ENCODE data around the gene LGSN. TPM values are rescaled to one million over a fixed set of nuclear protein-coding genes. Genes with fewer than 3 reads are reported as not detected.
"Not testable (repeated sequence)": the region's sequence is repeated elsewhere in the genome, so short reads cannot be mapped to it uniquely, and the experiment has no call there.

Gene LGSN
- total RNA-seq, 2 experiments from 2014 or later: not detected

DNA sequence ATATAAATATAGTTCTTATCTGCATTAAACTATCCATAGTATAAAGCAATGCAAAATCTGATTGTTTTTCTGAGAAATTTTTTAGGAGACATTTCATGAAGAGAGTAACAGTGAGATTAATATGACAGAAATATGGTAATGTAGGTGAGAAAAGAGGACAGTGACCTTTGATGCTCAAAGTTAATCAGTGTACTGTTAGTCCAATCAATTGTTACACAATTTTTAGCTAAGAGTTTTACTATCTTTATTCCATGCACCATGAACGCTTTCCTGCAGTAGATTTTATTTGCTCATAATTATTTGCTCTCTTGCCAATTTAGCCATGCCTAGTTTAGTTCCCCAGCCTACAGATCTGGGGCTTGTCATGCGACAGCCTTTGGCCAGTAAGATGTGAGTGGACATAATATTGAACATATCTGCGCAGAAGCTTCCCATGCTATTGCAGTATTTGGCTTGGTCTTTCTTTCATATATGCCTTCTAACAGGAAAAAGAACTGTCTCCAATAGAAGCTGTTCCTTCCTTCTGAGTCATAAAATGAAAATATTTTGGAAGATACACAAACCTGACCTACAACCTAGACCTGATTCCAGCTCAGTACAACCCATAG is 69.8 kb downstream of the LGSN start:
- no peak for DNase-seq

DNA sequence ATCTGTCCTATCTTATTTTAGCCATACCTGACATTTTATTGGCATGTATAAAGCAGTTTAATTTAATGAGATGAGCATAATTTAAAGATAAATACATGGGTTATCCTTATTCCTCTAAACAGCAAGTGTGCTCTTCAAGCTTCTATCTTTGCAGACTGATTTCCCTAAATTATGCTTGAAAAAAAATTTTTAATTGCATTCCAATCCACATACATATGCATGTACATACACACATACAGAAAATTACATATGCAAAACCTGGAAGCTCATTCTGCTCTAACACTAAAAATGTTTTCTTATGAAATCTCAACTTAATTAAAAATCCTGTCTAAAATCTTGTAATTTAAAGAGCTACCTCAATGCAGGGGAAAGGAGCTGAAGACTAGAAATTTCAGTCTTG is 73.2 kb downstream of the LGSN start:
- Mint-ChIP-seq H3K27me3 (no peaks in the 10 kb centered on the region), H3K27ac (no peak overlapping the region), H3K4me3 (no peak overlapping the region), H3K9me3 (no peaks in the 10 kb centered on the region), H3K36me3 (ENCODE audit: low read depth) (no peaks in the 10 kb centered on the region), H3K4me1 (no peaks in the 10 kb centered on the region)
- no peak for DNase-seq
- ChIA-PET POLR2A (no interaction called here), CTCF (no interaction called here)

More for the DNA sequence above, 69.8 kb downstream of the LGSN start:
- ChIA-PET CTCF (no interaction called here), POLR2A (no interaction called here)
- no peaks in the 10 kb centered on the region for H3K9me3 Mint-ChIP-seq
- no peak overlapping the region for H3K4me3 Mint-ChIP-seq
- no peaks in the 10 kb centered on the region for H3K36me3 Mint-ChIP-seq (ENCODE audit: low read depth)
- H3K27ac Mint-ChIP-seq: no peak overlapping the region
- H3K4me1 Mint-ChIP-seq: no peaks in the 10 kb centered on the region
- H3K27me3 Mint-ChIP-seq: no peaks in the 10 kb centered on the region

DNA sequence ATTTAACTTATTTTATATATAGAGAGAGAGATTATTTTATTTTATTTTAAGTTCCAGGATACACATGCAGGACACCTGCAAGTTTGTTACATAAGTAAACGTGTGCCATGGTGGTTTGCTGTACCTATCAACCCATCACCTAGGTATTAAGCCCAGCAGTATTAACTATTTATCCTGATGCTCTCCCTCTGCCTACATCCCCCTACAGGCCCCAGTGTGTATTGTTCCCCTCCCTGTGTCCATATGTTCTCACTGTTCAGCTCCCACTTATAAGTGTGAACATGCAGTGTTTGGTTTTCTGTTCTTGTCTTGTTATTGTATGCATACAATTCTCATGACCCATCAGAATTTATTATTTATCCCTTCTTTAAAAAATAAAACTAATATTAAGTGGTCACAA is 73.9 kb downstream of the LGSN start:
- H3K36me3 Mint-ChIP-seq (ENCODE audit: low read depth): no peaks in the 10 kb centered on the region
- ChIA-PET CTCF (no interaction called here), POLR2A (no interaction called here)
- no peak overlapping the region for H3K27ac Mint-ChIP-seq
- H3K4me3 Mint-ChIP-seq: no peak overlapping the region
- no peaks in the 10 kb centered on the region for H3K4me1 Mint-ChIP-seq
- H3K9me3 Mint-ChIP-seq: no peaks in the 10 kb centered on the region
- DNase-seq: no peak
- no peaks in the 10 kb centered on the region for H3K27me3 Mint-ChIP-seq

DNA sequence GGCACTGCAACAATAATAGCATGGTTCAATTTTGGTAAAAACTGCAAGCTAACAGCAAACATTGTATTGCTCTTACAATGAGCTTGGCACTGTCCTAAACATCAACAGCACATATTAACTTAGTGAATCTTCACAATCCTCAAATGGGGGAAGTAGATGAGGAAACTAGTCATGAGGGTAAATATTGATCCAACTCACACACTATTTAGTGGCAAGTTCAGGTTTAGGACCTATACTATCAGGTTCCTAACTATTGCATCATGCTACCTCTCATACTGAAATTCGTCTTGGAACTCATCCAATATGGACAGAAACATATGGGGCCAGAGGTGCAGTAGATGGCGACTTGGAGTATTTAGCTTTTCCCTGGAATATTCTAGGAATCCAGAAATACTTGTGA is 74.4 kb downstream of the LGSN start:
- Mint-ChIP-seq H3K27me3 (no peaks in the 10 kb centered on the region), H3K4me3 (no peak overlapping the region), H3K36me3 (ENCODE audit: low read depth) (no peaks in the 10 kb centered on the region), H3K9me3 (no peaks in the 10 kb centered on the region), H3K4me1 (no peaks in the 10 kb centered on the region), H3K27ac (no peak overlapping the region)
- POLR2A ChIA-PET: no interaction called here
- DNase-seq: no peak
- CTCF ChIA-PET: no interaction called here

DNA sequence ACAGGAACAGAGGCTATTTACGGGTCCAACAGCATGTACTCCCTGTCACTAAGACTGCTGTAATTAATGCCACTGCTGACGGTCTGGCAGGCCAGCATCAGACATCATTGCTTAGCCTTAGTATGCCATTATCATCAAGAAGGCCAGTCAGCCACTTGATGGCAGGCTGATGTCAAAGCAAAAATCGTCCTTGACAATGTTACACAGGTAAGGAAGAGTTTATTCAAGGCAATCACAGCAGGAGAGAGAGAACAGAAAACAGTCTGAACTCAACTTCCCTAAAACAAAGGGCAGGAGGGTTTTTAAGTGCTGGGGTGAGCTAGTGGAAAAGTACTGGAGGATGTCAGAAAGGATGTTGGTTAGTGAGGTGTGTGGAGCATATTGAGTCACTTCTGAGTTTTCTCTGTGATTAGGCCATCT is 83.4 kb downstream of the LGSN start:
- Mint-ChIP-seq H3K9me3 (peaks cover 3% of the 10 kb centered on the region), H3K4me1 (no peaks in the 10 kb centered on the region), H3K4me3 (no peak overlapping the region), H3K27ac (no peak overlapping the region), H3K27me3 (no peaks in the 10 kb centered on the region), H3K36me3 (ENCODE audit: low read depth) (no peaks in the 10 kb centered on the region)
- ChIA-PET CTCF (no interaction called here), POLR2A (no interaction called here)
- DNase-seq: no peak

DNA sequence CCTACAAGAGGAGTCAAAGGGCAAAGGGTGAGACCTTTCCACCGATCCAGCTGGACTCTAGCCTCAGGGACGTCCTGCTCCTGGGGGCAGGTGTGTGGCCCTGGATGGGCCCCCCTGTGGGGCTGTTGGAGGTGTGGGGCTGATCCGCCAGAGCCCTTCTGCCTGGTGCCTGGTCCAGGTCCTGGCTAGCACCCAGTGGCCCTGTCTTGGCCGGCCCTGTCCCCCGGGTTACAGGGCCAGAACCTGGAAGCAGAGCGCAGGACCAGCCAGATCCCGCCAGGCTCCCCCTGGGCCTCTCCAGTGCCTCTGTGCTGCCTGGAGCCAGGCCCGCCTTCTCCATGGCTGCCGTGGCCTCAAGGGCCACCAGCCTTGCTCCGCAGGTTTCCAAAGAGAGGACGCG is 89.3 kb downstream of the LGSN start:
- H3K27ac Mint-ChIP-seq; POLR2A ChIA-PET; CTCF ChIA-PET; DNase-seq; H3K4me1 Mint-ChIP-seq; H3K36me3 Mint-ChIP-seq (ENCODE audit: low read depth); H3K9me3 Mint-ChIP-seq; H3K4me3 Mint-ChIP-seq; H3K27me3 Mint-ChIP-seq: not testable (repeated sequence)

DNA sequence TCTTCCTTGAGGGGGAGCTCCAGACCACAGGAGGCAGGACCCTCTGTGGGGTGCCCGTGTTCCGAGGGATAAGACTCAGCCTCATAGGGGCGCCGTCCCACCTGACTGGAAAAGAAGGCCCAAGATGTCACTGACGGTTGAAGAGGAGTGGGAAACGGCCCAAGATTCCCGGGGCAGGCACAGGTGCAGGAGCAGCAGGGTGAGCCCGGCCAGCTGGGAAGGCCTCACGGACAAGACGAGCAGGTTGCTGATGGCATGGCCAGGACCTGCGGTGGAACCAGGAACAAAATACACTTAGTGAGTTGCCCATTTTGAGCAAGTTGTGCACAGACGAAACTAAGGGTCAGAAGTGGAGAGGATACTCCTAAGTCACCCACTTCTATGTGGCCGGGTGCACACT is 89.8 kb downstream of the LGSN start:
- H3K27ac Mint-ChIP-seq; H3K9me3 Mint-ChIP-seq; H3K4me1 Mint-ChIP-seq; H3K27me3 Mint-ChIP-seq; CTCF ChIA-PET; POLR2A ChIA-PET; H3K36me3 Mint-ChIP-seq (ENCODE audit: low read depth); H3K4me3 Mint-ChIP-seq; DNase-seq: not testable (repeated sequence)

DNA sequence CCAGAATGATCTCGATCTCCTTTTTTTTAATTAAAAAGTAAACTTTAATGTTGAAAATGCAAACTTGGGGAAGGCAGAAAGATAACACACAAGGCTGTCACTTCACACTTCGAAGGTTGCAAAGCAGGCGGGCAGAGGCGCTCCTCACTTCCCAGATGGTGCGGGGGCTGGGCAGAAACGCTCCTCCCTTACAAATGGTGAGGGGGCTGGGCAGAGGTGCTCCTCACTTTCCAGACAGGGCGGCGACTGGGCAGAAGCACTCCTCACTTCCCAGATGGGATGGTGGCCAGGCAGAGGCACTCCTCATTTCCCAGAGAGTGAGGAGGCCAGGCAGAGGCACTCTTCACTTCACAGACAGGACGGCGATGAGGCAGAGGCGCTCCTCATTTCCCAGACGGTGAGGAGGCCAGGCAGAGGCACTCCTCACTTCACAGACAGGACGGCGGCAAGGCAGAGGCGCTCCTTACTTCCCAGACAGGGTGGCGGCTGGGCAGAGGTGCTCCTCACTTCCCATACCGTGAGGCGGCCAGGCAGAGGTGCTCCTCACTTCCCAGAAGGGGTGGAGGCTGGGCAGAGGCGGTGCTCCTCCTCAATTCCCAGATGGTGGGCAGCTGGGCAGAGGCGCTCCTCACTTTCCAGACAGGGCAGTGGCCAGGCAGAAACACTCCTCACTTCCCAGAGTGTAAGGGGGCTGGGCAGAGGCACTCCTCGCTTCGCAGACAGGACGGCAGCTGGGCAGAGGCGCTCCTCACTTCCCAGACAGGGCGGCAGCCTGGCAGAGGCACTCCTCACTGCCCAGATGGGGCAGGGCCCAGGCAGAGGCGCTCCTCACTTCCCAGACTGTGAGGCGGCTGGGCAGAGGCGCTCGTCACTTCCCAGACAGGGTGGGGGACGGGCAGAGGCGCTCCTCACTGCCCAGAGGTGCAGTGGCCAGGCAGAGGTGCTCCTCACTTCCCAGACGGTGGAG is 91.6 kb downstream of the LGSN start:
- H3K36me3 Mint-ChIP-seq (ENCODE audit: low read depth); H3K4me1 Mint-ChIP-seq; H3K27ac Mint-ChIP-seq; H3K9me3 Mint-ChIP-seq; CTCF ChIA-PET; H3K4me3 Mint-ChIP-seq; POLR2A ChIA-PET; DNase-seq; H3K27me3 Mint-ChIP-seq: not testable (repeated sequence)

DNA sequence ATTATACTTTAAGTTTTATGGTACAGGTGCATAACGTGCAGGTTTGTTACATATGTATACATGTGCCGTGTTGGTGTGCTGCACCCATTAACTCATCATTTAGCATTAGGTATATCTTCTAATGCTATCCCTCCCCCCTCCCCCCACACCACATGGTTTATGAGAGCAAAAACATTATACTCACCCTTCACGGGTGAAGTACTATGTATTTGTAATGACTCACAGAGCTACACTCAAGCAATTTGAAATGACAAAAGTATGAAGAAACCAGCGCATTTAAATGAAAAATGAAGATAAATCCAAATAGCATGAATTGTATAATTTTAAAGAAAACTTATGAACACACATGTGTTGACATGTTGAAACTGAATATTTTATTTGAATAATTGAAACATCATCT is 93.8 kb downstream of the LGSN start:
- POLR2A ChIA-PET: not testable (repeated sequence)

More for the DNA sequence above, 93.8 kb downstream of the LGSN start:
- CTCF ChIA-PET; H3K27ac Mint-ChIP-seq; DNase-seq; H3K4me3 Mint-ChIP-seq; H3K27me3 Mint-ChIP-seq; H3K36me3 Mint-ChIP-seq (ENCODE audit: low read depth); H3K4me1 Mint-ChIP-seq; H3K9me3 Mint-ChIP-seq: not testable (repeated sequence)

Other genes starting within 250 kb of the LGSN start
- under 1 TPM; 0.67 to 0.92 TPM for gene FKBP1C, start 108.5 kb downstream of the LGSN start, total RNA-seq

All from activated CD4-positive, alpha-beta T cell treated with anti-CD3 and anti-CD28 coated beads, Interleukin-2, amount 10 ng/mL, durations not matched to agents 7 days and 5 days (primary cell).